HepG2 (cell line): ENCODE measurements around the gene PHKG2. TPM values are rescaled to one million over a fixed set of nuclear protein-coding genes. Genes with fewer than 3 reads are reported as not detected.

Experiments used
- AGO2 ChIP-seq: fragments of 200-400 bp; formaldehyde crosslinking; optimal IDR thresholded peaks from 2 replicates; pipeline ENCODE3; 2017; ENCODE audit warnings: mild to moderate bottlenecking, low read depth, low read length, moderate library complexity
- SNAI1 ChIP-seq: sonication (generic); formaldehyde crosslinking; IDR thresholded peaks from 2 replicates; pipeline ENCODE4 v1.5.0; 2020; ENCODE audit warnings: mild to moderate bottlenecking, missing genetic modification reagents, borderline replicate concordance
- ZKSCAN1 ChIP-seq: fragments of 150-350 bp; IDR thresholded peaks from 2 replicates; pipeline ENCODE4 v1.6.1; 2014; ENCODE audit warnings: low read length
- ZNF263 ChIP-seq: sonication (generic); formaldehyde crosslinking; IDR thresholded peaks from 2 replicates; pipeline ENCODE4 v1.4.0; 2020; ENCODE audit warnings: missing genetic modification reagents
- ZNF501 ChIP-seq: sonication (generic); formaldehyde crosslinking; IDR thresholded peaks from 2 replicates; pipeline ENCODE4 v1.5.1; 2020; ENCODE audit warnings: mild to moderate bottlenecking, moderate library complexity, missing genetic modification reagents
- ZNF609 ChIP-seq: sonication (generic); formaldehyde crosslinking; IDR thresholded peaks from 2 replicates; pipeline ENCODE4 v1.4.0; 2020; ENCODE audit warnings: mild to moderate bottlenecking, missing genetic modification reagents, borderline replicate concordance
- ZNF790 ChIP-seq: sonication (generic); formaldehyde crosslinking; IDR thresholded peaks from 2 replicates; pipeline ENCODE4 v1.8.0; 2022; ENCODE audit warnings: missing genetic modification reagents, mild to moderate bottlenecking, borderline replicate concordance
- ZZZ3 ChIP-seq: sonication (generic); formaldehyde crosslinking; IDR thresholded peaks from 2 replicates; pipeline ENCODE4 v1.4.0; 2020; ENCODE audit warnings: missing genetic modification reagents, mild to moderate bottlenecking, borderline replicate concordance
- polyA plus RNA-seq, 8 experiments: library from polyadenylated mRNA; depleted of rRNA in 3 of 8; stranded (reverse) in 7 of 8; unstranded in 1 of 8; fragments of >200 nt; fragmentation: Illumina TruSeq in 4 of 8; extraction: Trizol in 4 of 8; gene quantifications; 2 replicates each; pipeline versions ENCODE4 v1.2.1 to v1.2.3, GENCODE V29; 2011 to 2016; ENCODE audit warnings: low read depth in 4 of 8, missing spikeins in 1 of 8, mixed read lengths in 1 of 8; ENCODE audit not compliant: insufficient read depth in 1 of 8
- total RNA-seq, 5 experiments: library from RNA; depleted of rRNA; stranded (reverse); fragments of >200 nt; fragmentation: Illumina TruSeq; extraction: Trizol; gene quantifications; 2 replicates each; pipeline ENCODE4 v1.2.3, GENCODE V29; 2016; ENCODE audit warnings: low read depth in 1 of 5
- TF ChIP-seq, protein P1 (sequence below): sonication (generic); formaldehyde crosslinking; IDR thresholded peaks from 2 replicates; pipeline ENCODE4 v1.4.0; 2020; ENCODE audit warnings: missing genetic modification reagents
- TF ChIP-seq, protein P2 (sequence below): fragments of 450-650 bp; IDR thresholded peaks from 2 replicates; pipeline ENCODE4 v1.6.1; 2017
- TF ChIP-seq, protein P3 (sequence below): sonication (generic); formaldehyde crosslinking; IDR thresholded peaks from 2 replicates; pipeline ENCODE4 v1.8.0; 2022; ENCODE audit warnings: mild to moderate bottlenecking, missing genetic modification reagents

The PHKG2 gene
- total and polyA plus RNA-seq, 2 of the 13 experiments (the other 11 are each of a cell fraction or from before 2014, with no cell fraction given) = 37.4 to 42.1 TPM

GRCh38 chr16:30747331-30747730 is 894 bp upstream of the PHKG2 start (continued):
- no peak for TF ChIP-seq ZNF609 (CRISPR knock-in tag)
- TF ChIP-seq AGO2 = no peak
- TF ChIP-seq ZNF790 (CRISPR knock-in tag) = 0 out of 2 replicates have a peak, but pooled peaks have one; percentile 41
- TF ChIP-seq, protein P1, sequence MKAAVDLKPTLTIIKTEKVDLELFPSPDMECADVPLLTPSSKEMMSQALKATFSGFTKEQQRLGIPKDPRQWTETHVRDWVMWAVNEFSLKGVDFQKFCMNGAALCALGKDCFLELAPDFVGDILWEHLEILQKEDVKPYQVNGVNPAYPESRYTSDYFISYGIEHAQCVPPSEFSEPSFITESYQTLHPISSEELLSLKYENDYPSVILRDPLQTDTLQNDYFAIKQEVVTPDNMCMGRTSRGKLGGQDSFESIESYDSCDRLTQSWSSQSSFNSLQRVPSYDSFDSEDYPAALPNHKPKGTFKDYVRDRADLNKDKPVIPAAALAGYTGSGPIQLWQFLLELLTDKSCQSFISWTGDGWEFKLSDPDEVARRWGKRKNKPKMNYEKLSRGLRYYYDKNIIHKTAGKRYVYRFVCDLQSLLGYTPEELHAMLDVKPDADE = no peak
- TF ChIP-seq ZNF501 (CRISPR knock-in tag) = no peak
- no peak for TF ChIP-seq ZZZ3 (CRISPR knock-in tag)
- TF ChIP-seq ZNF263 (CRISPR knock-in tag) = no peak
- no peak for TF ChIP-seq ZKSCAN1
- TF ChIP-seq, protein P2, sequence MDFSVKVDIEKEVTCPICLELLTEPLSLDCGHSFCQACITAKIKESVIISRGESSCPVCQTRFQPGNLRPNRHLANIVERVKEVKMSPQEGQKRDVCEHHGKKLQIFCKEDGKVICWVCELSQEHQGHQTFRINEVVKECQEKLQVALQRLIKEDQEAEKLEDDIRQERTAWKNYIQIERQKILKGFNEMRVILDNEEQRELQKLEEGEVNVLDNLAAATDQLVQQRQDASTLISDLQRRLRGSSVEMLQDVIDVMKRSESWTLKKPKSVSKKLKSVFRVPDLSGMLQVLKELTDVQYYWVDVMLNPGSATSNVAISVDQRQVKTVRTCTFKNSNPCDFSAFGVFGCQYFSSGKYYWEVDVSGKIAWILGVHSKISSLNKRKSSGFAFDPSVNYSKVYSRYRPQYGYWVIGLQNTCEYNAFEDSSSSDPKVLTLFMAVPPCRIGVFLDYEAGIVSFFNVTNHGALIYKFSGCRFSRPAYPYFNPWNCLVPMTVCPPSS = no peak
- peak; percentile 40; the same call in 1 of the 2 replicates for TF ChIP-seq SNAI1
- TF ChIP-seq, protein P3, sequence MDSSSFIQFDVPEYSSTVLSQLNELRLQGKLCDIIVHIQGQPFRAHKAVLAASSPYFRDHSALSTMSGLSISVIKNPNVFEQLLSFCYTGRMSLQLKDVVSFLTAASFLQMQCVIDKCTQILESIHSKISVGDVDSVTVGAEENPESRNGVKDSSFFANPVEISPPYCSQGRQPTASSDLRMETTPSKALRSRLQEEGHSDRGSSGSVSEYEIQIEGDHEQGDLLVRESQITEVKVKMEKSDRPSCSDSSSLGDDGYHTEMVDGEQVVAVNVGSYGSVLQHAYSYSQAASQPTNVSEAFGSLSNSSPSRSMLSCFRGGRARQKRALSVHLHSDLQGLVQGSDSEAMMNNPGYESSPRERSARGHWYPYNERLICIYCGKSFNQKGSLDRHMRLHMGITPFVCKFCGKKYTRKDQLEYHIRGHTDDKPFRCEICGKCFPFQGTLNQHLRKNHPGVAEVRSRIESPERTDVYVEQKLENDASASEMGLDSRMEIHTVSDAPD (CRISPR knock-in tag) = no peak
